Brain microvascular endothelial cell (primary cell): ENCODE results near the gene PIP5K1A.

Source experiments
- DNase-seq: peaks from one replicate; pipeline ENCODE4 v3.0.0-alpha.2; 2020
- H3K27ac ChIP-seq: fragments of 250-450 bp; sonication (Bioruptor Pico); 2 replicates; pipeline ENCODE4 v1.5.1; 2020; ENCODE audit warnings: mild to moderate bottlenecking, moderate library complexity
- H3K27me3 ChIP-seq: fragments of 250-450 bp; sonication (Bioruptor Pico); replicated peaks from 2 replicates; pipeline ENCODE4 v1.5.1; 2020; ENCODE audit warnings: mild to moderate bottlenecking
- H3K36me3 ChIP-seq: fragments of 250-450 bp; sonication (Bioruptor Pico); replicated peaks from 2 replicates; pipeline ENCODE4 v1.5.1; 2020; ENCODE audit warnings: mild to moderate bottlenecking
- H3K4me3 ChIP-seq: 2 replicates; pipeline ENCODE4 v1.5.1; 2011; ENCODE audit warnings: low read depth, mild to moderate bottlenecking, control low read depth, low read length, moderate library complexity
- CTCF ChIP-seq: IDR thresholded peaks from 2 replicates; pipeline ENCODE4 v1.5.1; 2011; ENCODE audit warnings: low read depth, mild to moderate bottlenecking, moderate library complexity, low read length, control low read depth, inconsistent platforms; ENCODE audit errors: missing control alignments
- in situ Hi-C: cut with HindIII; loops from 2 replicates; pipeline ENCODE4 v1.10.0; 2017; ENCODE audit warnings: low sequenced_read_pairs, low pct_ligation_motif_present

Gene PIP5K1A

GRCh38 chr1:151287341-151287699 is 89.0 kb downstream of the PIP5K1A start:
- H3K36me3 ChIP-seq: peaks cover 50% of the 10 kb centered on the region
- no peak overlapping the region for H3K4me3 ChIP-seq
- DNase-seq: no peak
- H3K27me3 ChIP-seq: no peaks in the 10 kb centered on the region
- H3K27ac ChIP-seq: no peak overlapping the region
- no peak for TF ChIP-seq CTCF
- in situ Hi-C loops: no loop called here

GRCh38 chr1:151287767-151288500 is 89.6 kb downstream of the PIP5K1A start:
- H3K4me3 ChIP-seq: no peak overlapping the region
- no peak for TF ChIP-seq CTCF

GRCh38 chr1:151288502-151288901 is 90.2 kb downstream of the PIP5K1A start:
- in situ Hi-C loops: no loop called here
- H3K36me3 ChIP-seq: peaks cover 62% of the 10 kb centered on the region
- no peak for TF ChIP-seq CTCF
- H3K27ac ChIP-seq: no peak overlapping the region
- no peak overlapping the region for H3K4me3 ChIP-seq
- no peak for DNase-seq
- no peaks in the 10 kb centered on the region for H3K27me3 ChIP-seq

More at GRCh38 chr1:151287767-151288500, 89.6 kb downstream of the PIP5K1A start:
- Histone ChIP-seq H3K36me3 (peaks cover 57% of the 10 kb centered on the region), H3K27me3 (no peaks in the 10 kb centered on the region), H3K27ac (no peak overlapping the region)
- DNase-seq: no peak
- in situ Hi-C loops: no loop called here

- no peak for DNase-seq
- Histone ChIP-seq H3K36me3 (peaks cover 70% of the 10 kb centered on the region), H3K27me3 (no peaks in the 10 kb centered on the region), H3K27ac (no peak overlapping the region), H3K4me3 (no peak overlapping the region)
- in situ Hi-C loops: no loop called here
- TF ChIP-seq CTCF: no peak
These were observed 91.0 kb downstream of the PIP5K1A start for GRCh38 chr1:151289080-151289935.

GRCh38 chr1:151289991-151290708 is 91.8 kb downstream of the PIP5K1A start:
- Histone ChIP-seq H3K36me3 (peaks cover 76% of the 10 kb centered on the region), H3K4me3 (no peak overlapping the region), H3K27me3 (no peaks in the 10 kb centered on the region), H3K27ac (no peak overlapping the region)
- no peak for DNase-seq
- TF ChIP-seq CTCF: no peak
- in situ Hi-C loops: no loop called here
